Neural cell (in vitro differentiated cells): ENCODE results near the gene VPS37C. TPM values are rescaled to one million over a fixed set of nuclear protein-coding genes. Genes with fewer than 3 reads are reported as not detected.

Experiments
- H2AFZ ChIP-seq: fragments of 200-600, 300-800 bp; sonication (generic), shearing (Covaris generic); 2 replicates; pipeline ENCODE4 v1.6.0; 2014; ENCODE audit warnings: low read depth, mild to moderate bottlenecking, antibody characterized with exemption, low read length, moderate library complexity
- H3F3A ChIP-seq: fragments of 200-600 bp; shearing (Covaris generic); 2 replicates; pipeline ENCODE4 v1.6.1; 2016; ENCODE audit warnings: mild to moderate bottlenecking, moderate library complexity, mixed read lengths, antibody characterized with exemption, low read length; ENCODE audit not compliant: insufficient read depth, poor library complexity, severe bottlenecking
- H3K27ac ChIP-seq: fragments of 200-600, 300-800 bp; sonication (generic), shearing (Covaris generic); 2 replicates; pipeline ENCODE4 v1.5.1; 2014; ENCODE audit warnings: mild to moderate bottlenecking, low read length, moderate library complexity
- H3K27me3 ChIP-seq: fragments of 300-800, 200-600 bp; sonication (generic), shearing (Covaris generic); 2 replicates; pipeline ENCODE4 v1.6.0; 2014; ENCODE audit warnings: mild to moderate bottlenecking, low read depth, low read length, moderate library complexity; ENCODE audit not compliant: insufficient read depth
- H3K36me3 ChIP-seq: fragments of 300-800, 200-600 bp; sonication (generic), shearing (Covaris generic); 2 replicates; pipeline ENCODE4 v1.5.1; 2014; ENCODE audit warnings: mild to moderate bottlenecking, antibody characterized with exemption, low read length, moderate library complexity; ENCODE audit not compliant: insufficient read depth
- H3K4me2 ChIP-seq: fragments of 300-800, 200-600 bp; sonication (generic), shearing (Covaris generic); 2 replicates; pipeline ENCODE4 v1.6.0; 2014; ENCODE audit warnings: mild to moderate bottlenecking, low read length
- H3K4me3 ChIP-seq: fragments of 300-800, 200-600 bp; sonication (generic), shearing (Covaris generic); 2 replicates; pipeline ENCODE4 v1.5.1; 2014; ENCODE audit warnings: mild to moderate bottlenecking, low read length, moderate library complexity
- H3K79me2 ChIP-seq: fragments of 200-600 bp; shearing (Covaris generic); replicated peaks from 2 replicates; pipeline ENCODE4 v1.6.0; 2014; ENCODE audit warnings: mild to moderate bottlenecking, low read length, moderate library complexity; ENCODE audit not compliant: insufficient read depth
- H3K9ac ChIP-seq: fragments of 300-800, 200-600 bp; sonication (generic), shearing (Covaris generic); 2 replicates; pipeline ENCODE4 v1.6.1; 2016; ENCODE audit warnings: mild to moderate bottlenecking, low read length, mixed read lengths
- H3K9me2 ChIP-seq: fragments of 200-600 bp; shearing (Covaris generic); 2 replicates; pipeline ENCODE4 v1.6.1; 2016; ENCODE audit warnings: mild to moderate bottlenecking, low read length, mixed read lengths; ENCODE audit not compliant: insufficient read depth
- H3K9me3 ChIP-seq: fragments of 200-600, 300-800 bp; sonication (generic), shearing (Covaris generic); 2 replicates; pipeline ENCODE4 v1.6.1; 2016; ENCODE audit warnings: mild to moderate bottlenecking, mixed run types, low read length, moderate library complexity, mixed read lengths
- H4K20me1 ChIP-seq: fragments of 200-600 bp; shearing (Covaris generic); 2 replicates; pipeline ENCODE4 v1.6.1; 2016; ENCODE audit warnings: mild to moderate bottlenecking, mixed run types; ENCODE audit not compliant: insufficient read depth
- EP300 ChIP-seq: fragments of 450-650 bp; conservative IDR thresholded peaks from 2 replicates; pipeline ENCODE4 v1.6.1; 2014; ENCODE audit warnings: antibody characterized with exemption, mild to moderate bottlenecking, moderate library complexity; ENCODE audit not compliant: poor library complexity, severe bottlenecking
- EZH2 ChIP-seq: fragments of 200-600, 300-800 bp; shearing (Covaris generic), sonication (generic); IDR thresholded peaks from 2 replicates; pipeline ENCODE4 v1.6.1; 2014; ENCODE audit warnings: antibody characterized with exemption, low read length, borderline replicate concordance, mild to moderate bottlenecking; ENCODE audit not compliant: insufficient read depth, poor library complexity, severe bottlenecking
- MXI1 ChIP-seq: fragments of 450-650 bp; conservative IDR thresholded peaks from 2 replicates; pipeline ENCODE4 v1.6.1; 2014; ENCODE audit warnings: antibody characterized with exemption, mild to moderate bottlenecking; ENCODE audit not compliant: poor library complexity, severe bottlenecking
- POLR2AphosphoS5 ChIP-seq: IDR thresholded peaks from 2 replicates; pipeline ENCODE4 v1.6.1; 2012
- RAD21 ChIP-seq: fragments of 450-650 bp; conservative IDR thresholded peaks from 2 replicates; pipeline ENCODE4 v1.6.1; 2014; ENCODE audit warnings: antibody characterized with exemption, mild to moderate bottlenecking, moderate library complexity
- SMC3 ChIP-seq: fragments of 450-650 bp; conservative IDR thresholded peaks from 2 replicates; pipeline ENCODE4 v1.6.1; 2014; ENCODE audit warnings: antibody characterized with exemption, mild to moderate bottlenecking, moderate library complexity; ENCODE audit not compliant: poor library complexity
- TAF1 ChIP-seq: IDR thresholded peaks from 2 replicates; pipeline ENCODE4 v1.6.1; 2012; ENCODE audit warnings: low read depth
- polyA plus RNA-seq: library from polyadenylated mRNA; depleted of rRNA; stranded (reverse); fragments of >200 nt; gene quantifications from 2 replicates; pipeline ENCODE4 v1.2.3, GENCODE V29; 2014
- TF ChIP-seq, protein P1 (sequence below): fragments of 450-650 bp; IDR thresholded peaks from 2 replicates; pipeline ENCODE4 v1.5.1; 2014; ENCODE audit warnings: antibody characterized with exemption, mild to moderate bottlenecking, moderate library complexity; ENCODE audit not compliant: poor library complexity, severe bottlenecking
- TF ChIP-seq, protein P2 (sequence below): IDR thresholded peaks from 2 replicates; pipeline ENCODE4 v1.6.1; 2012; ENCODE audit warnings: borderline replicate concordance

The VPS37C gene
- polyA plus RNA-seq, 1 donor from 2014 or later = 7.3 TPM

DNA sequence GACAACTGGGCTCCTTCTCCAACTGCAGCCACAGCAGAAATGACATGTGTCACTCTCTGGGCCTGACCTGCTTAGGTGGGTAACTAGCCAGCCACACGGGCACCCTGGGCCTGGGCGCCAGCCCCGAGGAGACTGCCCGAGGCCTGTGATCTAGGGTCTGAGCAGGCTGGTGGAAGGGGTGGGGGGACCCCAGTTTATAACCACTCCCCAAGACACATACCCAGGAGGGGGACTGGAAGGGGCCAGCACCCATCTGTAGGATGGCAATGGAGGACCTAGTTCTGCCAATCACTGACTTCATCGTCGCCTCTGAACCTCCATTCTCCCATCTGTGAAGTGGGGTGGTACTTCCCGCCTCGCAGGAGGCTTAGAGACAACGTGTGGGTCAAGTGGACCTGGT, 42.8 kb downstream of the VPS37C start:
- Histone ChIP-seq H3K9ac (no peak overlapping the region), H3K27ac (no peak overlapping the region), H3K9me2 (no peaks in the 10 kb centered on the region), H3K9me3 (no peaks in the 10 kb centered on the region), H3K4me3 (no peak overlapping the region), H3F3A (no peaks in the 10 kb centered on the region), H3K27me3 (no peaks in the 10 kb centered on the region), H3K4me2 (no peak overlapping the region), H3K79me2 (no peaks in the 10 kb centered on the region), H4K20me1 (no peaks in the 10 kb centered on the region), H3K36me3 (no peaks in the 10 kb centered on the region), H2AFZ (no peak overlapping the region)
- TF ChIP-seq MXI1 = no peak
- TF ChIP-seq, protein P1, sequence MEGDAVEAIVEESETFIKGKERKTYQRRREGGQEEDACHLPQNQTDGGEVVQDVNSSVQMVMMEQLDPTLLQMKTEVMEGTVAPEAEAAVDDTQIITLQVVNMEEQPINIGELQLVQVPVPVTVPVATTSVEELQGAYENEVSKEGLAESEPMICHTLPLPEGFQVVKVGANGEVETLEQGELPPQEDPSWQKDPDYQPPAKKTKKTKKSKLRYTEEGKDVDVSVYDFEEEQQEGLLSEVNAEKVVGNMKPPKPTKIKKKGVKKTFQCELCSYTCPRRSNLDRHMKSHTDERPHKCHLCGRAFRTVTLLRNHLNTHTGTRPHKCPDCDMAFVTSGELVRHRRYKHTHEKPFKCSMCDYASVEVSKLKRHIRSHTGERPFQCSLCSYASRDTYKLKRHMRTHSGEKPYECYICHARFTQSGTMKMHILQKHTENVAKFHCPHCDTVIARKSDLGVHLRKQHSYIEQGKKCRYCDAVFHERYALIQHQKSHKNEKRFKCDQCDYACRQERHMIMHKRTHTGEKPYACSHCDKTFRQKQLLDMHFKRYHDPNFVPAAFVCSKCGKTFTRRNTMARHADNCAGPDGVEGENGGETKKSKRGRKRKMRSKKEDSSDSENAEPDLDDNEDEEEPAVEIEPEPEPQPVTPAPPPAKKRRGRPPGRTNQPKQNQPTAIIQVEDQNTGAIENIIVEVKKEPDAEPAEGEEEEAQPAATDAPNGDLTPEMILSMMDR = no peak
- TF ChIP-seq EP300 = no peak

DNA sequence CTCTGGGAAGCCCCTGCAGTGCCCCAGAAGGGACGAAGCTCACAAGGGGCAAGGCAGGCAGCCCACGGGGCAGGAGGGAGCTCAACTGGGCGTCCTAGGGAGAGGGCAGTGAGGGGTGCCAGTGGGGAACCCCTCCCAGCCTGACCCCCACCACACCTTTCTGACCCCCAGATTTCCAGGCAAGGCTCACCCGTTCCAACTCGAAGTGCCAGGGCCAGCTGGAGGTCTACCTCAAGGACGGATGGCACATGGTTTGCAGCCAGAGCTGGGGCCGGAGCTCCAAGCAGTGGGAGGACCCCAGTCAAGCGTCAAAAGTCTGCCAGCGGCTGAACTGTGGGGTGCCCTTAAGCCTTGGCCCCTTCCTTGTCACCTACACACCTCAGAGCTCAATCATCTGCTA, 43.2 kb downstream of the VPS37C start:
- no peaks in the 10 kb centered on the region for H3K9me3 ChIP-seq
- no peaks in the 10 kb centered on the region for H3K27me3 ChIP-seq
- H3K4me3 ChIP-seq = no peak overlapping the region
- no peaks in the 10 kb centered on the region for H3K79me2 ChIP-seq
- no peak overlapping the region for H3K27ac ChIP-seq
- H3K9me2 ChIP-seq = no peaks in the 10 kb centered on the region
- H4K20me1 ChIP-seq = no peaks in the 10 kb centered on the region
- no peaks in the 10 kb centered on the region for H3K36me3 ChIP-seq
- H3K4me2 ChIP-seq = no peak overlapping the region
- H3K9ac ChIP-seq = no peak overlapping the region
- no peak for TF ChIP-seq EP300
- no peak for TF ChIP-seq TAF1
- TF ChIP-seq POLR2AphosphoS5 = no peak
- no peak for TF ChIP-seq SMC3
- TF ChIP-seq, protein P1 = no peak
- no peak for TF ChIP-seq RAD21
- no peak for TF ChIP-seq EZH2
- TF ChIP-seq, protein P2, sequence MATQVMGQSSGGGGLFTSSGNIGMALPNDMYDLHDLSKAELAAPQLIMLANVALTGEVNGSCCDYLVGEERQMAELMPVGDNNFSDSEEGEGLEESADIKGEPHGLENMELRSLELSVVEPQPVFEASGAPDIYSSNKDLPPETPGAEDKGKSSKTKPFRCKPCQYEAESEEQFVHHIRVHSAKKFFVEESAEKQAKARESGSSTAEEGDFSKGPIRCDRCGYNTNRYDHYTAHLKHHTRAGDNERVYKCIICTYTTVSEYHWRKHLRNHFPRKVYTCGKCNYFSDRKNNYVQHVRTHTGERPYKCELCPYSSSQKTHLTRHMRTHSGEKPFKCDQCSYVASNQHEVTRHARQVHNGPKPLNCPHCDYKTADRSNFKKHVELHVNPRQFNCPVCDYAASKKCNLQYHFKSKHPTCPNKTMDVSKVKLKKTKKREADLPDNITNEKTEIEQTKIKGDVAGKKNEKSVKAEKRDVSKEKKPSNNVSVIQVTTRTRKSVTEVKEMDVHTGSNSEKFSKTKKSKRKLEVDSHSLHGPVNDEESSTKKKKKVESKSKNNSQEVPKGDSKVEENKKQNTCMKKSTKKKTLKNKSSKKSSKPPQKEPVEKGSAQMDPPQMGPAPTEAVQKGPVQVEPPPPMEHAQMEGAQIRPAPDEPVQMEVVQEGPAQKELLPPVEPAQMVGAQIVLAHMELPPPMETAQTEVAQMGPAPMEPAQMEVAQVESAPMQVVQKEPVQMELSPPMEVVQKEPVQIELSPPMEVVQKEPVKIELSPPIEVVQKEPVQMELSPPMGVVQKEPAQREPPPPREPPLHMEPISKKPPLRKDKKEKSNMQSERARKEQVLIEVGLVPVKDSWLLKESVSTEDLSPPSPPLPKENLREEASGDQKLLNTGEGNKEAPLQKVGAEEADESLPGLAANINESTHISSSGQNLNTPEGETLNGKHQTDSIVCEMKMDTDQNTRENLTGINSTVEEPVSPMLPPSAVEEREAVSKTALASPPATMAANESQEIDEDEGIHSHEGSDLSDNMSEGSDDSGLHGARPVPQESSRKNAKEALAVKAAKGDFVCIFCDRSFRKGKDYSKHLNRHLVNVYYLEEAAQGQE = no peak
- no peak for TF ChIP-seq MXI1
- no peaks in the 10 kb centered on the region for H3F3A ChIP-seq
- no peak overlapping the region for H2AFZ ChIP-seq
